Astrocyte of the cerebellum (primary cell): ENCODE results near the gene DNAI2.

ENCODE experiments used
- DNase-seq: peaks from one replicate; pipeline ENCODE4 v3.0.0-alpha.2; 2011; ENCODE audit warnings: low read depth
- H3K4me3 ChIP-seq: 2 replicates; pipeline ENCODE4 v1.5.1; 2011; ENCODE audit warnings: mild to moderate bottlenecking, low read depth, low read length, moderate library complexity
- CTCF ChIP-seq: IDR thresholded peaks from 2 replicates; pipeline ENCODE4 v1.5.1; 2012; ENCODE audit warnings: low read length, low read depth, moderate library complexity, mild to moderate bottlenecking; ENCODE audit errors: missing control alignments
- in situ Hi-C: cut with HindIII; loops from 2 replicates; pipeline ENCODE4 v1.10.0; 2017; ENCODE audit warnings: low sequenced_read_pairs

DNAI2 gene

GRCh38 chr17:74230896-74231295 lies 43.1 kb upstream of the DNAI2 start:
- no peak for DNase-seq
- no peak overlapping the region for H3K4me3 ChIP-seq
- in situ Hi-C loops = no loop called here
- no peak for TF ChIP-seq CTCF

- no peak overlapping the region for H3K4me3 ChIP-seq
- no peak for DNase-seq
- in situ Hi-C loops = no loop called here
- no peak for TF ChIP-seq CTCF
These were observed 41.8 kb upstream of the DNAI2 start for GRCh38 chr17:74231928-74232907.

GRCh38 chr17:74233937-74234336 lies 40.1 kb upstream of the DNAI2 start:
- in situ Hi-C loops = no loop called here
- DNase-seq = no peak
- H3K4me3 ChIP-seq = no peak overlapping the region
- TF ChIP-seq CTCF = no peak

GRCh38 chr17:74234486-74234885 lies 39.5 kb upstream of the DNAI2 start:
- no peak overlapping the region for H3K4me3 ChIP-seq
- no peak for TF ChIP-seq CTCF
- in situ Hi-C loops = no loop called here
- DNase-seq = no peak

GRCh38 chr17:74235040-74235581 lies 38.9 kb upstream of the DNAI2 start:
- in situ Hi-C loops = no loop called here
- DNase-seq = no peak
- H3K4me3 ChIP-seq = no peak overlapping the region
- no peak for TF ChIP-seq CTCF

GRCh38 chr17:74235911-74236371 lies 38.1 kb upstream of the DNAI2 start:
- in situ Hi-C loops = no loop called here
- H3K4me3 ChIP-seq = no peak overlapping the region
- no peak for DNase-seq
- TF ChIP-seq CTCF = no peak
